Iris pigment epithelial cell (primary cell): Measurements from ENCODE around the gene FOSL2.
A peak's percentile ranks its signal among the peaks of the same experiment; 100 is the strongest.

Experiments
- DNase-seq: peaks from one replicate; pipeline ENCODE4 v3.0.0-alpha.2; 2011; ENCODE audit warnings: low read depth

Gene FOSL2

DNA sequence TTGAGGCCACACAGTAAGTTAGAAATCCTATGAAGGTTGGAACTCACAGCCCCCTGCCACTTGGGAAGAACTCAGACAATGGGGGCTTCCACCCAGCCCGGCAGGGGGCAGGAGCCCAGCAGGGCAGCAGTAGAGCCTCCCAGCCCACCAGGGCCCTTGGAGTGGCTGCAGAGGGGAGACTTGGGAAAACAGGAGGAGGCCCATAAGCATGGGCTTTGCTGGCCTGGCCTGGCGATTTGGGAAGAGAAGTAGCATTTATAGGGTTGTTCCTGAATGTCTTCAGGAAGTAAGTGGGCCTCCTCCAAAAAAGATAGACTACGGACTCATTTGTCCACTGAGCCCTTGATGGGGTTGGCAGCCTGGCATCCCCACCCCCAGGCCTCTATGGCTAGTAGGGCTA is 17.4 kb upstream of the FOSL2 start:
- DNase-seq: no peak

DNA sequence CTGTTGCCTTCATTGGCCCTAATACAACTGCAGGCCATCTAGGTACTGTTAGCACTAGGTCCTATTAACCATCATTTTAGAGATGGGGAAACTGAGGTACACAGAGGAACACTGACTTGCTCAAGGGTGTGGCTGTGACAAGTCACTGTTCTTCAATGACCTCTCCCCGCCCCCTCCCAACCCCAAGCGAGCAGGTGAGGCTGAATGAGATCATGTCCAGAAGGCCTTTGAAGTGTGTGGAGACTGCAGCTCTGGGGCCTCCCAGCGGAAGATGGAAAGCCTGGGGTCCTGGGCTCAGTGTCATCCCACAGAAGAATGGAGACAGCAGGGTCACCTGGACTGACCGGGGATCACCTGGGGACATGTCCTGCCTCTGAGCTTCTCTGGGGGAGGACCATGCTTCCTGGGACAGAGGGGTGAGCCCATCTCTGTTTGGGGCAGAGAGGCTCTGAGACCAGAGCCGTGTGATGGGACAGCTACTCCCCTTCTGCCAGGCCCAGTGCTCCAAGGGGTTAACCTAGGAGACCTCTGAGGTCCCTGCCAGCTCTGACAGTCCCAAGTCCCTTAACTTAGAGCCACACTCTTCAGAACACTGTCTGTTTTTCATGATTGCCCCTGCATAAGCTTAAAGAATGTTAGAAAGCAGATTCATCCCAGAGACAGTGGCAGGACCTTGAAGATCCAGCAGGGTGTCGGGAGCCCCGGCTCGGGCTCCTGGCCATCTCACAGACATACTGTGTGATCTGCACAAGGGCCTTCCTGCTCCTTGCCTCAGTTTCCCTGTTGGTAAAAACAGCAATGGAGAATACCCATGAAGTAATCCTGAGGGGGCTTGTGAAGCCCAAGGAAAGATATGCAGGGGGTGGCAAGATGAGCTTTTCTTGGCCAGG is 16.7 kb upstream of the FOSL2 start:
- no peak for DNase-seq

DNA sequence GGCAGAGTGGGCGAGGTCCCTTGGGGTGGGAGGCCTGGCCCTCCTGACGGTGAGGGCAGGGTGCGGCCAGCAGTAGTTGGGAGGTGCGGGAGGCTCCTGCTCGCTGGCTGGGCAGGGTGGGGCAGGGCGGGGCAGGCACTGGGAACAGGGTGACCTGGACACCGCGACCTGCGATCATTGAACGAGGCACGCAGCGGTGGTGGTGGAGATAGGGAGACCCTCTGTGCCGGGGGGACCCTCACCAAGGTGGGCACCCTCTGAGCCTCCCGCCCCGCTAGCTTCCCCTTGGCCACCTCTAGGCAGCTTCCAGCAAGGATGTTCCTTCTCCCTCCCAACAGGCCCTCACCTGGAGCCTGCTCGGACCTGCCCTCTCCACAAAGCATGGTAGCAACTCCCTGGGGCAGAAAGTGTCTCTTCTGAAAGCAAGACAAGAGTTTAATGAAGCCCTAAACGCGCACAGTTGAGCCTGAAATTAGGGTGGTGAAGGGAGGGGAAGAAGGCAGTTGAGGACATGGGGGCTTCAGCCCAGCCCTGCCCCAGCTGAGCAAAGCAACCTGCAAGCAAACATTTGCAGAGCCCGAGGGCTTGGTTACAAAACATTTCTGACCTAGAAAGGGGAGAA is 15.4 kb upstream of the FOSL2 start:
- DNase-seq: no peak

DNA sequence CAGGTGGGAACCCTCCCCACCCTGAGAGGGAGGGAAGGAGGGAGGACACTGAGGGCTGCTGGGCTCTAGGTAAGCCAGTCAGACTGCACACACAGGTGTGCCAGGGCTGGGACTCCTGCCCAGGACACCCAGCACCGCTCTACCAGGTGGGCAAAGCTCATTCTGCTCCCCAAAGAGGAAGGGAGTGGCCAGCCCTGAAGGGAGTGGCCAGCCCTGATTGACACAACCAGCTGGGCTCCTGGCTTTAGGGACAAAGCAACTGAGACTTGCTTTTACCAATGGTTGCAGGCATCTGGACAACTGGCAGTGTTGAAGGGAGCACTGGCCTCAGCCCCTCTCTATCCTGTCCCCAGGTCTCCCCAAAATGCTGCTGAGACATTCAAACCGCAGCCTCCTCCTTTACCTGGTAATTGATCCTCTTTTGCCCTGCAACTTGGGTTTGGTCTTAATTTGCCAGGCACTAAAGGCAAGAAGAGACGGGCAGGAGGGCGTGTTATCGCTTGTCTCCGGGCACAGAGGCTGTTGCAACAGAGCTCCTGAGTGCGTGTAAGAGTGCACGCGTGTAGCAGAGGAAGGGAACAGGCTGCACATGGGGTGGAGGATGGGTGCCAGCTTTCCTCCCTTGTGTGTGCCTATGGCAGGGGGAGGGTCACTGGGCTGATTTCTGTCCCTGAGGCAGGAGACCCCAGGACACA is 14.5 kb upstream of the FOSL2 start:
- no peak for DNase-seq

DNA sequence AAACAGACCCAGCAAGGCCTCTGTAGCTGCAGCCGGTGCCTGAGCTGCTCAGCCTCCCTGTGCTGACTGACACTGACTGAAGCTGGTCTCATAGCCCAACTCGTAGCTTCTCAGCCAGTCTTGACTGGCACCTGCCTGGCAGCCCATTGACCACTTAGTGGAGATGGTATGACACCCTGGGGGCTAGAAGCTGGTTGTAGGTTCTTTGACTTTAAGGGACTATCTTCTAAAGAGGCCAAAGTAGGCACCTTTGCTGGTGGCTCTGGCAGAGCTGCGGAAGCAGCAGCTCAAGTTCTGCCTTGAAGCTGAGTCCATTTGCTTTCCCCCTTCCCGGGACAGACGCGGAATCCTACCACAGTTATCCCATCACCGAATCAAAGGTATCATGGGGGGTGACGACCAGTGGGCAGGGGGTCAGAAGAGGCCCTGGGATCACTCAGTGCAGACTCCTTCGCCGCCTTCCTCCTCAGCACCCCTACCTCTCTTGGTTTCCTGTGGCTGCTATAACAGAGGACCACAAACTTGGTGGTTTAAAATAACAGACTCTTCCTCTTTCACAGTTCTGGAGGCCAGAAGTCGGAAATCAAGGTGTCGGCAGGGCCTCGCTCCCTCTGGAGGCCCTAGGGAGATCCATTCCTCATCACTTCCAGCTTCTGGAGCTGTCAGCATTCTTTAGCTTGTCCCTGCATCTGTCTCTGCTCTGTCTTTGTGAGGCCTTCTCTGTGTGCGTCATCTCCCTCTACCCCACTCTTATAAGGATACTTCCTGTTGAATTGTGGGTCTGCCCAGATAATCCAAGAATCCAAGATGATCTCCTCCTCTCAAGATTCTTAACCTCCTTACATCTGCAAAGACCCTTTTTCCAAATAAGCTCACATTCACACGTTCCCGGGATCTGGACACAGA is 13.7 kb upstream of the FOSL2 start:
- DNase-seq: no peak

DNA sequence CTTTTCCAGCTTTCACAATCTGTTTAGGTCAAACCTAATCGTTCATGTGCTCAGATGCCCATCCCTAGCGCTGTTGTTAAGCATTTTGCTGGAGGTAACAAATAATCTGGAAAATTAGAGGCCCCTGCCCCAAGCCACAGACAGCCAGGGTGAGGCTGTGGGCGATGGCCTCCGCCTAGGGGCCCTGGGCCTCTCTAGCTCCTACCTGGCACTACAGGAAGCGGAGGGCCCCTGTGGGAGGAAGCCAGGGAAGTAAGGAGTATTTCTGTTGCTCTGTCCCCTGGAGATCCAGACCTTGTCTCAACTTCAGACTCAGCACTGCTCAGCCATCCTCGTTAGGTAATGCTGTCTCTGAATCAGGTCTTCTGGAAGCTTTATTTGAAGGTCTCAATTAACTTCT is 12.4 kb upstream of the FOSL2 start:
- DNase-seq: no peak

DNA sequence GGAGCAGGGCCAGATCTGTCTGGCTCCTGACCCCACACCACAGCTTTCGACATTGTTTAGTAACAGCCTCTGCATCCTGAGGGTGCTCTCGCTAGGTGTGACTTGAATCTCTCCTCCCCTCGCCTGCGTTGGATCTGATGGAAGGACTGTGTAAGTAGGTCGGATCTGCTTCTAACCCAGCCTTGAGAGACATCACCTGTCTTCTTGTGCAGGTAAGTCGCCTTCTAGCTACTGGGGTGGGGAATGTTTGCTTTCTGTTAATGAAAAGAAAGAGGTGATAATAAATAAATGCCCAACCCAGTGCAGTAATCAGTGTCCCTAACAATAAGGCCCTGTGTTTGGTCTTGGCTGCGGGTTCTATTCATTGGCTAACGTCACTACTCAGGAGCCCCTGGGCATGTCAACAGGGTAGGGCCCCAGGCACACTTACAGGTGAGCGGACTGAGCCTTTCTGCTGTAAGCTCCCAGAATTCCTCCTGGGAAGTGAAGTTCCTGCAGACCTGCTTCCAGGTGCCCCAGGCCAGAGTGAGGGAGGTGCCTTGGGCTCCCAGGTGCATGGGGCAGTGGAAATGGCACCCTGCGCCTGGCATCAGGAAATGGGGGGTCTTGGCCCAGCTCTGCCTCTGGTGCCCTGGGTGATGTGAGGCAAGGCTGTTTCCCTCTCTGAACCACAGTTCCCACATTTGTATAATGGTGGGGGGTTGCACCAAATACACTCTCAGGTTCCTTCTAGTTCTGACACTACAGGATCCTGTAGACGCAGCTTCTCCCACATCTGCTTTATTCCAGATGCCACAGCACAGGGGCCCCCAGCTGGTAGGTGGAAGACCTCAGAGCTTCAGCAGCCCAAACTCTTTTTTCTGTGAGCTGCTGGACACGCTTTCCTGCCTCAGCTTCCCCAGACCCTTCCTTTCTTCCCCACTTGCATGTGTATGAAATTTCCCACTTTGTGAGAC is 11.2 kb upstream of the FOSL2 start:
- DNase-seq: no peak

DNA sequence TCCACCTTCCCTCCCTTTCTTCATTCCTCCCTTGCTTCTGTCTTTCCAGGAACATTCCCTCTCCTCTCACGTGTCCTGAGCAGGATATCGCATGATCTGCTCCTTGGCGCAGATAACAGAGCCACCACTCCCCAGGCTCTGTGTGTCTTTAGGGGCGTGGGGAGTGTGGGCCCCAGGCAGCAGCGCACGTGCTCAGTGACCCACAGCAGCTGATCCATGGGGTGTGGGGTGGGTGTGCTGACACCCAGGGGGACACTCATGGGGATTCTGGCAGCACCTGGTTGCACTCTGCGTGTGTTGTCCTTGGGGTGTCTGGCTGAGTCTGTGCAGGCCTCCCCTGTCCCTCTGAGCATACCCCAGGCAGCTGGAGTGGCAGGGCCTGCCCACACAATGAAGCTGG is 9.9 kb upstream of the FOSL2 start:
- no peak for DNase-seq

DNA sequence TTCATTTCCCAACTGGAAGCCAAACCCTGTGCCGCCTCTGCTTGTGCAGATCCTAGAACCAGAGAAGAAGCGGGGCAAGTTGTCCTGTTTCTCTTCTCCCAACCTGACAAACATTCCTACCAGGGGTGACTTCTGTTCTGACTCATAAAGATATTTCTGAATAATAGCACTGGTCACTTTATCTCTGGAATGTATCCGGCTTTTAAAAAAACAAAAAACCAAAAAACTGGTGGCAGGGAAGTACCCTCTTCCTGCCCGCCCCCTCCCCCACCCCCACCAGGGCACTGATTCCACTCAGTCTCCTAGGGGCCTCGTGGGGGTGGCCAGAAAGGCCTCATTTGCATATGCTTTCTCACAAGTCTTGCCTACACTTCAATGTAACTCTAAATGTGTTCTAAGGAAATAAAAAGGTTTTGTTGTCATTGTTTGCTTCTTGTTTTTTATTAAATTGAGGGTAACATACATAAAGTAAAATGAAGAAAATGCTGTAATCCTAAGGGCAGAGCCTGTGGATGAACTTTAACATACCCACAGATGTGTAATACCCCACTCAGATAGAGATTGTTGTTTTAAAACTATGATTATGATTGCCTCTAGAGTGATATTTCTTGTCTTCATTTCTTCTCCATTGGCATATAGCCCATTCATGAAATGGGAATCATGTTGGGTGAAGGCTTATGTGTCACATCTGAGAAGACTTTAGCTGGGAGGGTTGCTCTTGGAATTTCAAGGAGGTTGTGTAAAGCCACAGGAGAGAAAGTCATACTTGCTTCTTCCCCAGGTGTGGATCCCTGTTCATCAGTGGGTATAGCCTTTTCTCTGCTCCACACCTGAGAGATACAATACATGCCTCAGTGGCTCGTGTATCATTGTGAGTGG is 5.3 kb upstream of the FOSL2 start:
- DNase-seq: no peak

DNA sequence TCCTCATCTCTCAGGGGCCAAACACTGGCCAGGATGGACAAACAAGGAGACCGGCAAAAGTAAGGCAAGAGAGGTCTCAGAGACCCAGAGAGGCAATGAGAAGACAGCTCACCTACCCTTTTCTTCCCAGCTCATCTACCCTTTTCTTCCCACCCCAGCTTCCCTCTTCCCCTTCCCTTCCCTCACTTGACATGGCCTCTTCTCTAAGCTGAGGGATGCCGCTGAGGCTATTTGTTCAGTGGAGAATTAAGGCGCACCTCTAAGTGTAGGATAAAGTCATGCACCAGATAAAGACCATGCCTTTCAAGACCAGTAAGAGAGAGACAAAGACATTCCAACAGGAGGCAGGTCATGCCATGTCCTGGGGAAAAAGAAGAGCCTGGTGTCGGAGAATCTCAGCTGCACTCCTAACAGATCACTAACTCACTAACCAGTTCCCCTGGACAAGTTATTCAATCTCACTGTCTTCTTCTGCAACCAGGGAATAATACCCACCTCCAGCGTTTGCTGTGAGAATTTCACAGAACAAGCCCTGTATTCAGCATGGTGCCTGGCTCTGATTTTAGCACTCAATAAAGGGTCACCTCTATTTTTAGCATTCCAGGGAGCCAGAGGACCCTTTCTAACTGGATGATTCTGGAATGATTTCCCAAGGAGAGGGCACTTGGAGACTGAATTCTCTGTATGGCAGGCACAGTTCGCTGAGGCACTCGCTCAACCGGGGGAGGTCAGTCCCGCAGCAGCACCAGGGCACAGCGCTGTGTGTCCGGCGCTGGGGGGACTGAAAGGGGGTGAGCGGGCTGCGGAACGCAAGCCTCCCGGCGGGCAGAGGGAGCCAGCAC is 3.0 kb upstream of the FOSL2 start:
- no peak for DNase-seq

DNA sequence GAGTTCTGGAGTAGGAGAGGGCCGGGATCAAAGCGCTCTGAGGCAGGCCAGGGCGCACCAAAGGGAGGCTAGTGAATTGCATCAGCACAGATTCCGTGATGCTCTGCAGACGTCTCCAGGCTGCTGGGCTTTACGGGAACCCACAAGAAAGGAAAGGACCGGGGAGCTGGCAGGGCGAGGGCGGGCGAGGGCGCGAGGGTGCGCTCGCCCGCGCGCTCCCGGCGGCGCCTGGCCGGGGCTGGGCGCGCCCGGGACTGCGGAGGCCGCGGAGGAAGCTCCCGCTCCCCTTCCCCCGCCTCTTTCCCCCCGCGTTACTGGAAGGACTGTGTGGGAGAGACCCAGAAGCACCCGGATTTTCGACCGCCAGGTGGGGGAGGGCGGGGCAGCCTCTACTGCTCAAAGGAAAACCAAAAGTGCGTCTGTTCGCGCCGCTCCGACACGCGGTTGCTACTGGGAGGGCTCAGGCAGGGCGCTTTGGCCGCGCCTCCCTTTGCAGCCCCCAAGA is 2.4 kb upstream of the FOSL2 start:
- peak; percentile 94 for DNase-seq

DNA sequence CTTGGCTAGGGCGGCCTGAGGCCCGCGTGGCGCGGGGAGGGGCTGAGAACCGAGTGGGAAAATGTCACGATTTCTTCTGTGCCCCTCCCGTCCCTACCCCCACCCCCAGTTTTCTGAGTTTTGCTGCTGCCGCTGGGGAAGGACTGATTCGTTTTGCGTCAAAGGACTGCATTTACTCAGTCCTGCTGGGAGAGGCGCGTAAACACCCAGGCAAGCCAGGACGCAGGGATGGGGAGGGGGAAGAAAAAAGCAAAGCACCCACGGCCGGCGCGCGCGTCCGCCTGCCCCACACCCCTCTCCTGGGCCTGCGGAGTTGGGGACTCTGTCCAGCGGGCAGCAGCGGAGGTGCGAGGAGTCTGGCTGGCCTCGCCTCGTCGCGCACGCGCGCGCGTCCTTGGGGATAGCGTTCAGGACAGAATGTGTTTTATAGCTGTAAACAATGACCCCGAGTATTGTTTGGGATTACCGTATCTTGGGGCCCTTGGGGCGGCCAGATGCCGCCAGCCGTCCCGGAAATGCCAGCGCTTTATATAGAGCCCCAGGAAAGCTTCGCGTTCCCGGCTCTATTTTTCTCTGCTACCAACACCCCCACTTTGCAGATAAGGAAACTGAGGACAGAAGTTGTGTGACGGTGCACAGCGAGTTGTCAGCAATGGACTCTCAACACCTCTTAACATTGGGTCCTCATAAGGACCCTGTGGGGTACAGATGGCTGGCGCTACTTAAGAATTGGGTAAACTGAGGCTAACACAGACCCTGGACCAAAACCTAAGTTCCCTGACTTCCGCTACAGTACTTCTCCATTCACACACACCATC is 1.7 kb upstream of the FOSL2 start:
- DNase-seq: peak; percentile 91

DNA sequence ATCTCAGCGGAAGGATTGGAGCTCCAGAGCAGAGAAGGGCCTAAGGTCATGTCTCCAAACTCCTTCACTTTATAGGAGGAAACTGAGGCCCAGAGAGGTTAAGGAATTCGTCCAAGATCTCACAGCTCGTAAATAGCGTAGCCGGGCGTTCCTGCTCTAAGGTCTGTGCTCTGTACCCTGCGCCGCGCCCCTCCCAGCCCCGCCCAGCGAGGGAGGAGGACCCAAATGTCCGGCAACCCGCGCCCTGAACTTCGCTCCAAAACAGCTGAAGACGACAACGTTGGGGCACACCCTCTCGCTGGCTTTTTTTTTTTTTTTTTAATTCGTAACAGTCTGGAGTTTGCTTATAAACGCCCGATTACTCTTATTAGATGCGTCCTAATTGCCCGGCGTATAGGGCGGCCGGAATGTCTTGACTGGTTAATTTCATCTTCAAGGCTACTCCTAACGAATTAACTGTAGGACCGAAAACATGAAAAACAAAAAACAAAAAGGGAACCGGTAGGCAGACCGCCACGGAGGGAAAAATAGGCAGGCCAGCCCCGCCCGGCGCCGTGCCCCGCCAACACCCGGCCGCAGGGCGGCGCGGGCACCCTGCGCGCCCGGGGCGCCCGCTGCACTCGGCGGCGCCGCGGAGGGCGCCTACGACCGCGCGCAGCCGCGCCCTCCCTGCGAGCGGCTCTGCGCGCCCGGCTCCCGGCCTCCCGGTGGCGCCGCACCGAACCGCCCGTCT is 928 bp upstream of the FOSL2 start:
- DNase-seq: peak; percentile 88

DNA sequence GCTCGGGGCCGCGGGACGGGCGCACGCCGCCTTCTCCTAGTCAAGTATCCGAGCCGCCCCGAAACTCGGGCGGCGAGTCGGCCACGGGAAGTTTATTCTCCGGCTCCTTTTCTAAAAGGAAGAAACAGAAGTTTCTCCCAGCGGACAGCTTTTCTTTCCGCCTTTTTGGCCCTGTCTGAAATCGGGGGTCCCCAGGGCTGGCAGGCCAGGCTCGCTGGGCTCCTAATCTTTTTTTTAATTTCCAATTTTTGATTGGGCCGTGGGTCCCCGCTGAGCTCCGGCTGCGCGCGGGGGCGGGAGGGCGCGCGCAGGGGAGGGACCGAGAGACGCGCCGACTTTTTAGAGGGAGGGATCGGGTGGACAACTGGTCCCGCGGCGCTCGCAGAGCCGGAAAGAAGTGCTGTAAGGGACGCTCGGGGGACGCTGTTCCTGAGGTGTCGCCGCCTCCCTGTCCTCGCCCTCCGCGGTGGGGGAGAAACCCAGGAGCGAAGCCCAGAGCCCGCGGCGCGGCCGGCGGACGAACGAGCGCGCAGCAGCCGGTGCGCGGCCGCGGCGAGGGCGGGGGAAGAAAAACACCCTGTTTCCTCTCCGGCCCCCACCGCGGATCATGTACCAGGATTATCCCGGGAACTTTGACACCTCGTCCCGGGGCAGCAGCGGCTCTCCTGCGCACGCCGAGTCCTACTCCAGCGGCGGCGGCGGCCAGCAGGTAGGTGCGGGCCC is 617 bp downstream of the FOSL2 start:
- peak; percentile 78 for DNase-seq

DNA sequence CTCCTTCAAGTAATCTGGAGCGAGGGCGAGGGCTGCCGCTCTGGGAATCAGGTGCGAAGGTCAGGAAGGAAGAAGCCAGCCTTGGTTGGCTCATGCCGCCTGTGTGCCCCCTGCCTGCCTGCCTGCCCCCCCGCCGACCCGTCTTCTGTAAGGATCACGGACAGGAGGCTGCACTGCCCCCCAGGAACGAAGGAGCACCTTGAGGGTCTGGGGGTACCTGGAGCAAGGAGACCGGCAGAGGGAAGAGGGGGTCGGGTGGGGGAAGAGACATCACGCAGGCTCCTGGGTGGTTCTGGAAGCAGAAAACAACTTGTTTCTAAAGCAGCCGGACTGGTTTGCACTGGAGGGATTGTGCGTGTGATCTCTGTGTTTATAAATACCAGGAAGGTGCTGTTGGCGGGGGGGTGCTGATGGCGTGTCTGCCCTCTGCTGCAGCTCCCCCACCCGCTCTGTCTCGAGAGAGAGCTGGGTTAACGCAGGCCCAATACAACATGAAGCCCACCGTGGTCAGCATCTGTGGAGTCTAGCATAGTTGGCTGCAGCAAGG is 1.7 kb downstream of the FOSL2 start:
- DNase-seq: peak; percentile 74

DNA sequence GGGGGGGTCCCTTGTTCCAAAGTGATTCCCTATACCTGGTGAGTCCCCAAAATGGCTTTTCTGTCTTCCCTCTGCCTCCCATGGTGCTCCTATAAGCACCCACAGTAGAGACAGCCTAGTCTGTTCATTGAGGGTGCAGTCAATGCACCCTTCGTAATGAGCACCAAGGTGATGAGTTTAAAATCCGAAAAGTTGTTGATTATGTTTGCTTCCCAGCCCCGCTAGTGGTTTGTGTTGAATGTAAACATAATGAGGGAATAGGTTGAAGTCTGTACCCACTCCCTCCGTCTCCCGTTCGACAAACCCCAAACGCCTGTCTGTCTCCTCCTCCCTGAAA is 2.3 kb downstream of the FOSL2 start:
- no peak for DNase-seq
